HG02642 (cell line): ENCODE measurements around the gene DAO.

Experiments
- ATAC-seq: cut with Tn5 transposase; IDR thresholded peaks from one replicate; pipeline ENCODE4 v1.9.1; 2021; ENCODE audit warnings: mild to moderate bottlenecking; ENCODE audit not compliant: unreplicated experiment, poor library complexity

The DAO gene

GRCh38 chr12:108914121-108914531 is 34.2 kb downstream of the DAO start:
- ATAC-seq: no peak

DNA sequence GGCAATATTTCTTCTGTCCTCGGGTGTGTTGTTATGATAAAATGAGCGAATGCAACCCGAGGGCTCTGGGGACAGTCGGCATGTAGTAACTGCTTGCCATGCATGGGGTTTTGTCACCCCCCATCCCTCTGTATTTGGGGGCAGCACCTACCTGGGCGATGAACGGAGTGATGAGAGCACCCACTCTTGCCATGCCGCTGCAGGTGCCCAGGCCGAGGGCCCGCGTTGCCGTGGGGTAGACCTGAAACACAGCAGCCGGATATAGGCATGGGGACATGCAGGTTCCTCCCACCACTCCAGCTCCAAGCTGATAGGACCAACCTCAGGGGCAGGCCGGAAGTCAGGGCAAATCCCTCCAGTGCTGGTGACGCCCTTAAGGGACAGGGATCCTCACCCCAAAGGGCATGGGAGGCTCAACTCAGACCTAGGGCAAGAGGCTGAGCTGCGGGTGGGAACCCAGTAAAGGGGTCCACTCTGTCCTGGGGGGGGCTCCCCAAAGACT is 35.8 kb downstream of the DAO start:
- ATAC-seq: no peak

- ATAC-seq: no peak
Observed at GRCh38 chr12:108916336-108916735, 36.4 kb downstream of the DAO start.

DNA sequence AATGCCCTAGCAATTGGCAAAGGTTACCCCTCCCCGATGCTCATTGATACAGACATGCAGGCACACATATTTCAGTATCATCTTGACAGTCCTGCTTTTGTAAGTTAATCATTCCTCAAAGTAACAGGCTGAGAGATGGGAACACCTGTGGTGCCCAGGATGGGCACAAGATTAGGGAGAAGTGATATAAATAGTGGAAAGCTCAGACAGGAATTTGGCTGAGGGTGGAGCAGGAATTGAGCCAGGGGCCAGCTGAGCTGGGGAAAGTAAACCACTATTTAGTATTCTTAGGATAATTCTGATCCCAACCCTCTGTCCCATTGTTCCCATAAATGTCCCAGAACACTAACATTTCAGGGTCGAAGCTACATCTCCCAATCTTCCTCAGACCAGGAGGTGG is 38.3 kb downstream of the DAO start:
- no peak for ATAC-seq

GRCh38 chr12:108918960-108919642 is 39.2 kb downstream of the DAO start:
- ATAC-seq: no peak

- ATAC-seq: no peak
Observed at GRCh38 chr12:108921946-108922345, 42.1 kb downstream of the DAO start.

GRCh38 chr12:108922918-108923317 is 43.0 kb downstream of the DAO start:
- ATAC-seq: no peak

GRCh38 chr12:108928695-108929094 is 48.8 kb downstream of the DAO start:
- no peak for ATAC-seq

DNA sequence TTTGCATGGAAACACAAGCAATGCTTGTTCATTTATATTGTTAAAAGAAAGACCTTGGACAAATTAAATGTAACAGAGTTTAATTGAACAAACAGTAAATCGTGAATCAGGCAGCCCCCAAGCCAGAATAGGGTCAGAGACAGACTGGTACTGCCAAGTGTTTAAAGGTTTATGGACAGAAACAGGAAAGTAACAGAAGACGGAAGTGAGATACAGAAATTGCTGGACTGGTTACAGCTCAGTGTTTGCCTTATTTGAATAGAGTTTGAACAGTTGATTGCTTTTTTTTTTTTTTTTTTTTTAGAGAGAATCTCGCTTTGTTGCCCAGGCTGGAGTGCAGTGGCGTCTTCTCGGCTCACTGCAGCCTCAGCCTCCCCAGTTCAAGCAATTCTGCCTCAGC is 50.3 kb downstream of the DAO start:
- peak; percentile 68 for ATAC-seq

GRCh38 chr12:108930756-108931155 is 50.9 kb downstream of the DAO start:
- no peak for ATAC-seq

- ATAC-seq: no peak
Observed at GRCh38 chr12:108933949-108934348, 54.1 kb downstream of the DAO start.

GRCh38 chr12:108935159-108935763 is 55.4 kb downstream of the DAO start:
- ATAC-seq: no peak

DNA sequence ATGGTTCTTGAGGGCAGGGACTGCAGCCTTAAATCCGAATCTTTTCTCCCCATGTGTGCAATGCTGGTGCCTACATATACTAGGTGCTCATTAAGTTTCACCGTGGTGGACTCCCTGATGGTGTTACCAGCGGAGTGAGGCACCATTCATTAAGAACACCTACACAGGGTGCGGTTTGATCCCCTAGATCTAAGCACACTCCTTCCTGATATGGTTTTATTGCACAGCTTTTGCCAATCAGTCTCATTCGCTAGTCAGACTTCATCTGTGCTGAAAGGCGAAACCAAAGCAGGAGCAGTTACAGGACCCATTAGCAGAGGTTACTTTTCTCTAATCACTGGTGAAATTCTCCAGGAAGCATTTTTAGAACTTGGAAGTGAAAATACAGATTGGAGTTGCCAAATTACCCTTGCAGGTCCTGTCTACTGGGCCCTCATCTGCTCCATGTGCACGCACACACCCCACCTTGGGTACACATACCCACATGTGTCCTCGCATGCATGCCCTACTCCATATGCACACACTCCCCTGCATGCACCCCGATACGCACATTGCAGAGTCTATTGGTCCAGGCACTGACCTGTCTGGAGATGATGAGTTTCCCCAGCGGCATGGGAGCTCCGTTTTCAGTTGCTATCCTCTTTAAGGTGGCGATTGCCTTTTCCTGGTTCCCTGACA is 58.5 kb downstream of the DAO start:
- no peak for ATAC-seq

DNA sequence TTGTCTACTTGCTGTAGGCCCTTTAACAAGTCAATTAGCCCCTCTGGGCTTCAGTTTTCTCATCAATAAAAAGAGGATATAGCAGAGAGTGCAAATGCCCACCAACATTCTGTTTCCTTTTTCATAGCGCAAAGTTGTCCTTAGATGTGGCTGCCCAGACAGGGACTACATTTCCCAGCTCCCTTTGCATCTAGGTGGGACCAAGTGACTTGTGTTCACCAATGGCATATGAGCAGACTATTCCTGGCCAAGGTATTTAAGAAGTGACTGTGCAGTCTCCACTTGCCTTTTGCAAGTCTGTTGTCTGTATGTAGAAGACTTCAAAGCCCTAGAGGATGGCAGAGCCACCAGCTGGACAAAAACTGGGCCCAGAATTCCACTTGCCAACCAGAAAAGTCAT is 59.7 kb downstream of the DAO start:
- no peak for ATAC-seq

DNA sequence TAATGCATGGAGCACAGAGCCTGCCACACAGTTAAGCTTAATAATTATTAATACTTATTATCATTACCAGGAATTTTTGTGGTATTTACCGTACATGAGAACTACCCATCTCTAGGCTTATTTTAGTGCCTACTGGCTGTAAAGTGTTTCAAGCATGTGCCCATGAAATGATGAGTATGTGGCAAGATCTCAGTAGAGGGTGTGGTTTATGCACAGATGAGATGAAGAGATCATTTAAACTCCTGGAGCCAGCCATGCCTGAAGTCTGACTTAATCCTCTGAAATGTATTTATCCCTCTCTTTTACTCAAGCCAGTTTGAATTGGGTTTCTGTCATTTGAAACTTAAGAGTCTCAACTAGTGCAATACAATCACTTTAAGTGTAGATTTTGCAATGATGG is 60.2 kb downstream of the DAO start:
- ATAC-seq: no peak

DNA sequence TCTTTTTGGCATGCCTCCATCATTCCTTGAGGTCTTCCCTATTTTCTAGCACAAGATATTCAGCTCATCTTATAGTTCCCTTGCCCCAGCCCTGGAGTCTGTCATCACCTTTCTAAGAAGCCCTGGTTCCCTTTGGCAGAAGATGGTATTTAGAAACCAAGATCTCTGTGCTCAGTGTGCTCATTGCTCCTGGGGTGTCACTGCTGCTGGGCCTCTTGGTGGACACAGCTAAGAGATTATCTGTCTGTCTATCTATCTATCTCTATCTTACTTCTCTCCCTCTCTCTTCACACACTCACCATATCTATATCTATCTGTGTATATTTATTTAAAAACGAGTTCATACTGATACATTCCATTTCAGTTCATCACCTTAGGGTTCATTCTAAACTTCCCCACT is 67.2 kb downstream of the DAO start:
- ATAC-seq: no peak

DNA sequence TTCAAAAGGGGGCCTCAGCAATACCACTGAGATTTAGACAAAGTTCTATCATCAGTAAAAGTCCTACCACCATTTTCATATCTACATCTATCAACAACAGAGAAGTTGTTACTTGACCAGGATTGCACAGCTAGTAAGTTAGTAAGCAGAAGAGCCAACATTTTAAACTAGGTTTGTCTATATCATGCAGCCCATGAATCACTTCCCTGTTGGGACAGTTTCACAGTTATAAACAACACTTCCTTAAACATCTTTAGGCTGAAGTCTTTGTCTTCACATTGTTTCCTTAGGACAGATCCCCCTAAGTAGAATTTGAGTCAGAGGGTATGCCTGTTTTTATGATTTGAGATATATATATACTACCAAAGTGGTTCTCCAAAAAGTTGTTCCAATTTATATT is 68.5 kb downstream of the DAO start:
- ATAC-seq: no peak

DNA sequence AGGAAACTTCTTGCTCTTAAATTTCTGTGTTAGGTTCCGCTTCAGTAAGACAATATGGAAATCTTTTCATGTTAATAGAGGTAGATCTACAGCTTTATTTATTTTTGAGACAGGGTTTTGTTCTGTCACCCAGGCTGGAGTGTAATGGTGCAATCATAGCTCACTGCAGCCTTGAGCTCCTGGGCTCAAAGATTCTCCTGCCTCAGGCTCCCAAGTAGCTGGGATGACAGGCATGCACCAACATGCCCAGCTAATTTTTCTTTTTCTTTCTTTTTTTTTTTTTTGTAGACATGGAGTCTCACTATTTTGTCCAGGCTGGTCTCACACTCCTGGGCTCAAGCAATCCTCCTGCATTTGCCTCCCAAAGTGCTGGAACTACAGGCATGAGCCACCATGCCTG is 70.1 kb downstream of the DAO start:
- ATAC-seq: no peak
